HG02970 (cell line): ENCODE results near the gene FAM32A.

Source experiments
- ATAC-seq: cut with Tn5 transposase; IDR thresholded peaks from one replicate; pipeline ENCODE4 v1.9.1; 2021; ENCODE audit warnings: mild to moderate bottlenecking, moderate library complexity, moderate number of reproducible peaks; ENCODE audit not compliant: unreplicated experiment, low FRiP score

The FAM32A gene

GRCh38 chr19:16218851-16219250 lies 33.6 kb downstream of the FAM32A start:
- ATAC-seq = no peak

- no peak for ATAC-seq
These were observed 37.6 kb downstream of the FAM32A start for GRCh38 chr19:16222806-16223205.

GRCh38 chr19:16223746-16224145 lies 38.5 kb downstream of the FAM32A start:
- ATAC-seq = no peak

GRCh38 chr19:16224293-16225045 lies 39.3 kb downstream of the FAM32A start:
- ATAC-seq = no peak

GRCh38 chr19:16225279-16226183 lies 40.3 kb downstream of the FAM32A start:
- ATAC-seq = no peak

GRCh38 chr19:16226184-16226591 lies 41.0 kb downstream of the FAM32A start:
- no peak for ATAC-seq

GRCh38 chr19:16226878-16227836 lies 41.9 kb downstream of the FAM32A start:
- no peak for ATAC-seq

- no peak for ATAC-seq
These were observed 42.8 kb downstream of the FAM32A start for GRCh38 chr19:16227837-16228636.

GRCh38 chr19:16228637-16229321 lies 43.6 kb downstream of the FAM32A start:
- ATAC-seq = no peak

GRCh38 chr19:16229322-16229641 lies 44.1 kb downstream of the FAM32A start:
- ATAC-seq = no peak

GRCh38 chr19:16232127-16232526 lies 46.9 kb downstream of the FAM32A start:
- ATAC-seq = no peak

GRCh38 chr19:16232568-16232967 lies 47.4 kb downstream of the FAM32A start:
- no peak for ATAC-seq

GRCh38 chr19:16233081-16233776 lies 48.0 kb downstream of the FAM32A start:
- no peak for ATAC-seq

GRCh38 chr19:16233836-16234551 lies 48.8 kb downstream of the FAM32A start:
- ATAC-seq = no peak

- ATAC-seq = no peak
These were observed 49.6 kb downstream of the FAM32A start for GRCh38 chr19:16234552-16235445.

- ATAC-seq = no peak
These were observed 50.8 kb downstream of the FAM32A start for GRCh38 chr19:16235811-16236652.
